GM21576 (cell line): ENCODE data around the gene CREB5.
"Not testable (repeated sequence)": the region's sequence is repeated elsewhere in the genome, so short reads cannot be mapped to it uniquely, and the experiment has no call there.

Source experiments
- ATAC-seq: cut with Tn5 transposase; IDR thresholded peaks from one replicate; pipeline ENCODE4 v1.9.1; 2021; ENCODE audit warnings: mild to moderate bottlenecking, moderate library complexity; ENCODE audit not compliant: unreplicated experiment

Gene CREB5

GRCh38 chr7:28761505-28761904, 349.2 kb downstream of the CREB5 start:
- no peak for ATAC-seq

- no peak for ATAC-seq
Measured at GRCh38 chr7:28762651-28763050, 350.3 kb downstream of the CREB5 start.

GRCh38 chr7:28766359-28766758, 354.0 kb downstream of the CREB5 start:
- ATAC-seq: no peak

GRCh38 chr7:28767356-28767755, 355.0 kb downstream of the CREB5 start:
- no peak for ATAC-seq

GRCh38 chr7:28768577-28769147, 356.3 kb downstream of the CREB5 start:
- no peak for ATAC-seq

GRCh38 chr7:28771906-28772622, 359.7 kb downstream of the CREB5 start:
- no peak for ATAC-seq

GRCh38 chr7:28773423-28774145, 361.3 kb downstream of the CREB5 start:
- ATAC-seq: no peak

GRCh38 chr7:28774261-28774988, 362.1 kb downstream of the CREB5 start:
- no peak for ATAC-seq

- no peak for ATAC-seq
Measured at GRCh38 chr7:28776463-28777157, 364.3 kb downstream of the CREB5 start.

GRCh38 chr7:28778786-28779185, 366.5 kb downstream of the CREB5 start:
- no peak for ATAC-seq

- ATAC-seq: no peak
Measured at GRCh38 chr7:28779954-28780353, 367.6 kb downstream of the CREB5 start.

- no peak for ATAC-seq
Measured at GRCh38 chr7:28782362-28782761, 370.0 kb downstream of the CREB5 start.

- ATAC-seq: no peak
Measured at GRCh38 chr7:28784171-28784902, 372.0 kb downstream of the CREB5 start.

GRCh38 chr7:28785041-28785995, 373.0 kb downstream of the CREB5 start:
- no peak for ATAC-seq

- not testable (repeated sequence) for ATAC-seq
Measured at GRCh38 chr7:28786156-28786555, 373.8 kb downstream of the CREB5 start.

- ATAC-seq: peak; percentile 47
Measured at GRCh38 chr7:28787106-28787505, 374.8 kb downstream of the CREB5 start.

- ATAC-seq: no peak
Measured at GRCh38 chr7:28790467-28790866, 378.1 kb downstream of the CREB5 start.

GRCh38 chr7:28792858-28793257, 380.5 kb downstream of the CREB5 start:
- ATAC-seq: no peak
